NCI-H510A (cell line): Measurements from ENCODE around the gene MFSD2A.
"Not testable (repeated sequence)": the region's sequence is repeated elsewhere in the genome, so short reads cannot be mapped to it uniquely, and the experiment has no call there.

Source experiments
- DNase-seq: peaks from one replicate; lab custom pipeline; 2025; lab: John Stamatoyannopoulos, UW

The MFSD2A gene

GRCh38 chr1:39969048-39969447 is 14.1 kb downstream of the MFSD2A start:
- DNase-seq, result no peak

- DNase-seq, result no peak
Measured at GRCh38 chr1:39969531-39970270, 14.8 kb downstream of the MFSD2A start.

- DNase-seq, result no peak
Measured at GRCh38 chr1:39970274-39970673, 15.3 kb downstream of the MFSD2A start.

GRCh38 chr1:39971138-39971537 is 16.2 kb downstream of the MFSD2A start:
- no peak for DNase-seq

GRCh38 chr1:39973503-39974135 is 18.7 kb downstream of the MFSD2A start:
- DNase-seq, result peak; percentile 92

GRCh38 chr1:39976732-39977131 is 21.8 kb downstream of the MFSD2A start:
- no peak for DNase-seq

GRCh38 chr1:39977202-39977601 is 22.3 kb downstream of the MFSD2A start:
- DNase-seq, result no peak

GRCh38 chr1:39979654-39980053 is 24.7 kb downstream of the MFSD2A start:
- no peak for DNase-seq

- no peak for DNase-seq
Measured at GRCh38 chr1:39980555-39981313, 25.8 kb downstream of the MFSD2A start.

GRCh38 chr1:39981385-39981784 is 26.4 kb downstream of the MFSD2A start:
- no peak for DNase-seq

- DNase-seq, result no peak
Measured at GRCh38 chr1:39981945-39982344, 27.0 kb downstream of the MFSD2A start.

GRCh38 chr1:39984480-39984879 is 29.5 kb downstream of the MFSD2A start:
- not testable (repeated sequence) for DNase-seq

- no peak for DNase-seq
Measured at GRCh38 chr1:39984951-39985350, 30.0 kb downstream of the MFSD2A start.

- no peak for DNase-seq
Measured at GRCh38 chr1:39987869-39988268, 32.9 kb downstream of the MFSD2A start.

- peak; percentile 72 for DNase-seq
Measured at GRCh38 chr1:39988618-39989343, 33.8 kb downstream of the MFSD2A start.

- no peak for DNase-seq
Measured at GRCh38 chr1:39990428-39990827, 35.5 kb downstream of the MFSD2A start.

- no peak for DNase-seq
Measured at GRCh38 chr1:39992234-39992633, 37.3 kb downstream of the MFSD2A start.

GRCh38 chr1:39992888-39993287 is 37.9 kb downstream of the MFSD2A start:
- DNase-seq, result no peak

GRCh38 chr1:39995973-39996393 is 41.0 kb downstream of the MFSD2A start:
- no peak for DNase-seq

GRCh38 chr1:39996396-39997004 is 41.6 kb downstream of the MFSD2A start:
- DNase-seq, result no peak

- DNase-seq, result no peak
Measured at GRCh38 chr1:40001456-40001855, 46.5 kb downstream of the MFSD2A start.
